GM06990 (cell line): ENCODE measurements around the gene TMEM208.
A peak's percentile ranks its signal among the peaks of the same experiment; 100 is the strongest.

Experiments used
- DNase-seq: peaks from one replicate; pipeline ENCODE4 v3.0.0-alpha.2; 2011; ENCODE audit not compliant: insufficient read length; ENCODE audit errors: extremely low read depth
- H3K27me3 ChIP-seq: replicated peaks from 2 replicates; pipeline ENCODE4 v1.6.0; 2011; ENCODE audit warnings: low read length; ENCODE audit not compliant: control insufficient read depth, insufficient read depth
- H3K36me3 ChIP-seq: 2 replicates; pipeline ENCODE4 v1.5.1; 2011; ENCODE audit warnings: low read length; ENCODE audit not compliant: control insufficient read depth, insufficient read depth
- H3K4me3 ChIP-seq: replicated peaks from 2 replicates; pipeline ENCODE4 v1.5.1; 2011; ENCODE audit warnings: low read depth, mild to moderate bottlenecking, control low read depth, low read length
- TF ChIP-seq, protein P1 (sequence below): IDR thresholded peaks from 2 replicates; pipeline ENCODE4 v1.5.1; 2011; ENCODE audit warnings: low read length, control low read depth, mild to moderate bottlenecking, inconsistent platforms; ENCODE audit not compliant: insufficient read depth, poor library complexity, severe bottlenecking

The TMEM208 gene

DNA sequence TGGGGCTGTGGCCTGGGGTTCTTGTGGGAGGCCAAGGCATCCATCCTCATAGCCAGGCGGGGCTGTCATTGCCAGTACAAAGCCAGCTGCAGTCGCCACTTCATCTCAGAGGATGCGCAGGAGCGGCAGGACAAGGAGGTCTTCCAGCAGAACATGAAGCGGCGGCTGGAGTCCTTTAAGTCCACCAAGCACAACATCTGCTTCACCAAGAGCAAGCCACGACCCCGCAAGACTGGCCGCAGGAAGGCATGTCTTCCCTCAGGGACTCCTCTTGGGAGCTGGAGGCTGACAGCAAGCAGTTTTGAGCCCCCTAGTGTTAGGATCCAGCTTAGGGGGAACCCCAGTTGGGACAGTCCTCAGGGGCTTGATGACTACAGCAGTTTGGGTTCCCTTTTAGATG is 37.3 kb downstream of the TMEM208 start:
- DNase-seq = no peak
- TF ChIP-seq, protein P1, sequence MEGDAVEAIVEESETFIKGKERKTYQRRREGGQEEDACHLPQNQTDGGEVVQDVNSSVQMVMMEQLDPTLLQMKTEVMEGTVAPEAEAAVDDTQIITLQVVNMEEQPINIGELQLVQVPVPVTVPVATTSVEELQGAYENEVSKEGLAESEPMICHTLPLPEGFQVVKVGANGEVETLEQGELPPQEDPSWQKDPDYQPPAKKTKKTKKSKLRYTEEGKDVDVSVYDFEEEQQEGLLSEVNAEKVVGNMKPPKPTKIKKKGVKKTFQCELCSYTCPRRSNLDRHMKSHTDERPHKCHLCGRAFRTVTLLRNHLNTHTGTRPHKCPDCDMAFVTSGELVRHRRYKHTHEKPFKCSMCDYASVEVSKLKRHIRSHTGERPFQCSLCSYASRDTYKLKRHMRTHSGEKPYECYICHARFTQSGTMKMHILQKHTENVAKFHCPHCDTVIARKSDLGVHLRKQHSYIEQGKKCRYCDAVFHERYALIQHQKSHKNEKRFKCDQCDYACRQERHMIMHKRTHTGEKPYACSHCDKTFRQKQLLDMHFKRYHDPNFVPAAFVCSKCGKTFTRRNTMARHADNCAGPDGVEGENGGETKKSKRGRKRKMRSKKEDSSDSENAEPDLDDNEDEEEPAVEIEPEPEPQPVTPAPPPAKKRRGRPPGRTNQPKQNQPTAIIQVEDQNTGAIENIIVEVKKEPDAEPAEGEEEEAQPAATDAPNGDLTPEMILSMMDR = peak; percentile 21
- H3K36me3 ChIP-seq = no peaks in the 10 kb centered on the region
- no peak overlapping the region for H3K4me3 ChIP-seq
- no peaks in the 10 kb centered on the region for H3K27me3 ChIP-seq

DNA sequence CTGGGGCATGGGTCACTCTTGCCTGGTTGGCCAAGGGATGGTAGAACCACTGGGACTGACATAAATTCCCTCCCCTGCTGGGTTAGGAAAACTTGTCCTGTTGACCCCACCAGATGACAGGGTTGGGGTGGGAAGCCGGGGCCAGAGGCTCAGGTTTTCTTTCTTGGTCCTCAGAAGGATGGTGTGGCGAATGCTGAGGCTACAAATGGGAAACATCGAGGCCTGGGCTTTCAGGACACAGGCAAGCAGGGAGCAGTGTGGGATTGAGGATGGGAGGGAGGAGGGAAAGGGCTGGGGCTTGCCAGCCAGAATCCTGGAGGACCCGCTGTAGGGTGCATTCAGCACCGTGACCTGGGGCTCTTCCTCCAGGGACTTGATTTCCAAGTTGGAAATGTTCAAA is 37.9 kb downstream of the TMEM208 start:
- Histone ChIP-seq H3K36me3 (no peaks in the 10 kb centered on the region), H3K4me3 (no peak overlapping the region), H3K27me3 (no peaks in the 10 kb centered on the region)
- TF ChIP-seq, protein P1 = no peak
- DNase-seq = no peak

DNA sequence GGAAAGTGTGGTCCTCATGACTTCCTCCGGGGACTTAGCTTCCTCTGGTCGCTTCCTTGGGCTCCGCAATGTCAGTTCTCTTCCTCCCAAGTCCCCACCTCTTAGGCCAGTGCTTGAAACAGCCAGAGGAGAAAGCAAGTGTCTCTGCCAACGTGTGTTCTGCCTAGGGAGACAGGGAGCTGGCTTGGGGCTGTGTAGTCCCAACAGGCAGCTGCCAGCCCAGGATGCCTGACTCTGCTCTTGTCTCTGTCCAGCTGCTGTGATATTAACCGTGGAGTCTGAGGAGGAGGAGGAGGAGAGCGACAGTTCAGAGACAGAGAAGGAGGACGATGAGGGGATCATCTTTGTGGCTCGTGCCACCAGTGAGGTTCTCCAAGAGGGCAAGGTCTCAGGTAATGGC is 38.9 kb downstream of the TMEM208 start:
- no peak for DNase-seq
- TF ChIP-seq, protein P1 = no peak
- H3K27me3 ChIP-seq = no peaks in the 10 kb centered on the region
- H3K4me3 ChIP-seq = no peak overlapping the region
- no peaks in the 10 kb centered on the region for H3K36me3 ChIP-seq

DNA sequence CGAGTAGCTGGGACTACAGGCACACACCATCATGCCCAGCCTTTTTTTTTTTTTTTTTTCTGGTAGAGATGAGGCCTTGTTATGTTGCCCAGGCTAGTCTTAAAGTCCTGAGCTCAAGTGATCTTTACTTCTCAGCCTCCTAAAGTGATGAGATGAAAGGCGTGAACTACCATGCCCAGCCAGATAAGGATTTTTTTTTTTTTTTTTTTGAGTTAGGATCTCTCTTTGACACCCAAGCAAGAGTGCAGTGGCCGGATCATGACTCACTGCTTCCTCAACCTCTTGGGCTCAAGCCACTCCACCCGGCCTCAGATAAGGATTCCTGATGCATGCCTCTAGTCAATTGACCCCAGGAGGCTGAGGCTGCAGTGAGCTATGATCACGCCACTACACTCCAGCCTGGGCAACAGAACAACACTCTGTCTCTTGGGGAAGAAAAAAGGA is 41.2 kb downstream of the TMEM208 start:
- no peak for DNase-seq
- Histone ChIP-seq H3K4me3 (no peak overlapping the region), H3K36me3 (no peaks in the 10 kb centered on the region), H3K27me3 (no peaks in the 10 kb centered on the region)
- TF ChIP-seq, protein P1 = no peak

DNA sequence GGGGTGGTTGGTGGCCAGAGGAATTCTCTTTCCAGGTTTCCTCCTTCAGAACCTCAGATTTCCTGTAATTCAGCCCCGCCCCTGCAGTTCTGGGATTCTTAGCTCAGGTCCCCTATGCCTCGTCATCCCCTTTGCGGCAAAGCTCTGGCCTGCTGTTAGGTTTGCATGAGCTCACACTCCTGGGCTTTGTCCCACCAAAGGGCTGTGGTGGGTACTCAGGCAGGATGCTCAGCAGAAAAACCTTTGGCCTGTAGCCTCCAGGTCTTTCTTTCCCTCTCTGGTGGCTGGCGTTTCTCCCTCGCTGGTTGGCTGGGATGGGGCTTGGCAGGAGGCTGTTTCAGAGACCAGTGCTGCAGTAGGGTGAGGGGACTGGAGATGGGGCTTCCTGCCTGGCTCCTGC is 42.8 kb downstream of the TMEM208 start:
- TF ChIP-seq, protein P1 = no peak
- Histone ChIP-seq H3K4me3 (no peak overlapping the region), H3K36me3 (no peaks in the 10 kb centered on the region), H3K27me3 (no peaks in the 10 kb centered on the region)
- DNase-seq = no peak

DNA sequence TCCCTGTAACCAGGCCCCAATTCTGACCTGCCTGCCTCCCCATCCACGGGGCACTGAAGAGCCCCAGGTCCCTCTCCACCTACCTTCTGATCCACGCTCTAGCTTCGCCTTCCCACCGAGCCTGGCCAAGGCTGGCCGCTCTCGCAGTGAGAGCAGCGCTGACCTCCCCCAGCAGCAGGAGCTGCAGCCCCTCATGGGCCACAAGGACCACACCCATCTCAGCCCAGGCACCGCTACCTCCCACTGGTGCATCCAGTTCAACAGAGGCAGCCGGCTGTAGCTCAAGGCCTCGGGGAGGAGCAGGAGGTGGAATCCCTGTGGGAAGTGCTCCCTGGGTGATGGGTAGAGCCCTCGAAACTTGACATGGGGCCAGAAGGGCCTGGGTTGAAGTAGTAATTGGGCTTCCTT is 44.0 kb downstream of the TMEM208 start:
- TF ChIP-seq, protein P1 = no peak
- H3K36me3 ChIP-seq = no peaks in the 10 kb centered on the region
- no peak overlapping the region for H3K4me3 ChIP-seq
- no peaks in the 10 kb centered on the region for H3K27me3 ChIP-seq
- DNase-seq = no peak
